HUES6 (cell line): ENCODE measurements around the gene STK11.
A peak's percentile ranks its signal among the peaks of the same experiment; 100 is the strongest.

ENCODE experiments used
- H3K27ac ChIP-seq: 2 replicates; pipeline ENCODE4 v1.7.0; 2013; ENCODE audit warnings: low read depth, mild to moderate bottlenecking, low read length, inconsistent platforms
- H3K27me3 ChIP-seq: 2 replicates; pipeline ENCODE4 v1.6.1; 2013; ENCODE audit warnings: low read length; ENCODE audit not compliant: control insufficient read depth, insufficient read depth
- H3K36me3 ChIP-seq: 2 replicates; pipeline ENCODE4 v1.6.1; 2013; ENCODE audit warnings: low read length; ENCODE audit not compliant: control insufficient read depth, insufficient read depth
- H3K4me1 ChIP-seq: 2 replicates; pipeline ENCODE4 v1.6.1; 2013; ENCODE audit warnings: low read length; ENCODE audit not compliant: control insufficient read depth, insufficient read depth
- H3K4me3 ChIP-seq: 2 replicates; pipeline ENCODE4 v1.5.1; 2013; ENCODE audit warnings: low read depth, low read length
- H3K9ac ChIP-seq: one replicate; pipeline ENCODE4 v1.6.1; 2013; ENCODE audit warnings: mild to moderate bottlenecking, low read length
- H3K9me3 ChIP-seq: 2 replicates; pipeline ENCODE4 v1.6.1; 2013; ENCODE audit warnings: low read depth, low read length; ENCODE audit not compliant: control insufficient read depth, insufficient read depth

The STK11 gene

DNA sequence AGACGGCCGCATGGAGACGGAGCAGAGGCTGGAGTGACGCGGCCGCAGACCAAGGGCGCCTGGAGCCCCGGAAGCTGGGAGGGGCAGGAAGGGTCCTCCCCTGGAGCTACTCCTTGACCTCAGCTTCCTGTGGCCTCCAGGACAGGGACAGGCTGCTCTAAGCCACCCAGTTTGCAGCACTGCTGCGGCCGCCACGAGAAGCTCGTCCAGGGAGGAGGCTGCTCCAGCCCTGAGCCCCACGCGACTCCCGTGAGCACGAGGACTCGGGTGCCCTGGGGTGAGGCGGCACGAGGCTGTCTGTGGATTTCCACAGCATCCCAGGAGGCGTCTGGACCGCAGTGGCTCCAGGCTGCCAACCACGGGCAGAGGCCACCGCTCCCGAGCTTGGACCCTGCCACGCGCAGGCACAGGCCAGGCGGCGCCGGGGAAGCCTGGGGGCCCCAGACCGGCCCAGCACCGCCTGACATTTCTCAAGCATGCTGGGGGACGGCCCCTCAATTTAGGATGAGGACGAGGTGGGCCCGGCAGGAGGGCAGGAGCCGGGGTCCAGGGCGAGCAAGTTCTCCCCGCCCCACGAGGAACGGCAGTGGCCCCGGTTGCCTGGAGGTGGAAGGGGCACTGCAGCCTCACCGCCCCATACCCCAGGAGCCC is 42.2 kb upstream of the STK11 start:
- Histone ChIP-seq H3K4me1 (peaks cover 18% of the 10 kb centered on the region; the same call in 1 of the 2 replicates), H3K36me3 (no peaks in the 10 kb centered on the region), H3K9ac (no peak overlapping the region), H3K27me3 (no peaks in the 10 kb centered on the region), H3K4me3 (no peak overlapping the region), H3K9me3 (no peaks in the 10 kb centered on the region), H3K27ac (no peak overlapping the region)

DNA sequence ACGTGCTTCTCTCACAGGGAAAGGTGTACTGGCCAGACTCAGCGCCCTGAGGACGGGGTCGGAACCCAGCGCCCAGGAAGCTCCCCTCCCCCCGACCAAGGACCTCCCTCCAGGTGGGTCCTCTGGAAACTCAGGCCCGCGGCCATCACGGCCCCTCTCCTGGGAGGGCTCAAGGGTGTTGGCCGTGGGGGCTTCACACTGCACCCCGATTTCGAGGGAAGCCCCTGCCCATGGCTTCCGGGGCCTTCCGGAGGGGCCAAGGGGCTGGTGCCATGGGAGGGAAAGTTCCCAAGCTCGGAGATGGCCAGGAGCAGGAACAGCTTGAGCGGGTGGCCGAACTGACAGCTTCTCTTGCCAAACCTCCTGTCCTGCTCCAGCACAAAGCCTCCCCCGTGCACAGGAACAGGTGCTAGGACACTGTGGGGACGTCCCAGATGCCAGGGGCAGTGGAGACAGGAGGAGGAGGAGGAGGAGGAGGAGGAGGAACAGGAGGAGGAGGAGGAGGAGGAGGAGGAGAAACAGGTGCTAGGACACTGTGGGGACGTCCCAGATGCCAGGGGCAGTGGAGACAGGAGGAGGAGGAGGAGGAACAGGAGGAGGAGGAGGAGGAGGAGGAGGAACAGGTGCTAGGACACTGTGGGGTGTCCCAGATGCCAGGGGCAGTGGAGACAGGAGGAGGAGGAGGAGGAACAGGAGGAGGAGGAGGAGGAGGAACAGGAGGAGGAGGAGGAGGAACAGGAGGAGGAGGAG is 41.5 kb upstream of the STK11 start:
- no peaks in the 10 kb centered on the region for H3K27me3 ChIP-seq
- H3K9me3 ChIP-seq, result no peaks in the 10 kb centered on the region
- no peak overlapping the region for H3K27ac ChIP-seq
- H3K4me1 ChIP-seq, result peaks cover 25% of the 10 kb centered on the region
- H3K4me3 ChIP-seq, result no peak overlapping the region
- no peak overlapping the region for H3K9ac ChIP-seq
- H3K36me3 ChIP-seq, result no peaks in the 10 kb centered on the region

DNA sequence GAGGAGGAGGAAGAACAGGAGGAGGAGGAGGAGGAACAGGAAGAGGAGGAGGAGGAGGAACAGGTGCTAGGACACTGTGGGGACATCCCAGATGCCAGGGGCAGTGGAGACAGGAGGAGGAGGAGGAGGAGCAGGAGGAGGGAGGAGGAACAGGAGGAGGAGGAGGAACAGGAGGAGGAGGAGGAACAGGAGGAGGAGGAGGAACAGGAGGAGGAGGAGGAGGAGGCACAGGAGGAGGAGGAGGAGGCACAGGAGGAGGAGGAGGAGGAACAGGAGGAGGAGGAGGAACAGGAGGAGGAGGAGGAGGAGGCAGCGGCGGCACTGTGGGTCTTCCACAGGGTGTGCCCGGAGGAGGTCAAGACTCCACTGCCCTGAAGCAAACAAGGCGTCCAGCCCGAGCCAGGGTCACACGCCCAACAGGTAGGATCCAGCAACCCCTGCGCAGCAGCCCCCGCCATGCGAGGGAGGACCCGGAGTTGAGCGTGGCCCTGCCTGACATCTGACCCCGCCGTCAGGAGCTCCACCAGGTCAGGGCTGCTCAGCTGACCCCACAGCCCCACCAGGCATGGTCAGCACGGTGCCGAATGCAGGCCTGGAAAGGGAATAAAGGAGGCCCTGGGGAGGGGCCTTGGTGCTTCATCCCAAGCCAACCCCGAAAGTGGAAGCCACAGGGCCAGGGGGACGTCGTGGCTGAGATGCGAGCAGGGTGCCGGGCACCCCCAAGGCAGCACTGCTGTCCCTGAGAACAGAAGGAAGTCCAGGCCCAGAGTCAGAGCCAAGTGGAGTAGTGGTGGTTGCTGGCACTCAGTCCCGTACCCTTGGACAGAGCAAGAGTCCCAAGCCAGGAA is 40.7 kb upstream of the STK11 start:
- Histone ChIP-seq H3K9ac (no peak overlapping the region), H3K27me3 (no peaks in the 10 kb centered on the region), H3K9me3 (no peaks in the 10 kb centered on the region), H3K27ac (no peak overlapping the region), H3K36me3 (no peaks in the 10 kb centered on the region), H3K4me1 (peaks cover 33% of the 10 kb centered on the region), H3K4me3 (no peak overlapping the region)

DNA sequence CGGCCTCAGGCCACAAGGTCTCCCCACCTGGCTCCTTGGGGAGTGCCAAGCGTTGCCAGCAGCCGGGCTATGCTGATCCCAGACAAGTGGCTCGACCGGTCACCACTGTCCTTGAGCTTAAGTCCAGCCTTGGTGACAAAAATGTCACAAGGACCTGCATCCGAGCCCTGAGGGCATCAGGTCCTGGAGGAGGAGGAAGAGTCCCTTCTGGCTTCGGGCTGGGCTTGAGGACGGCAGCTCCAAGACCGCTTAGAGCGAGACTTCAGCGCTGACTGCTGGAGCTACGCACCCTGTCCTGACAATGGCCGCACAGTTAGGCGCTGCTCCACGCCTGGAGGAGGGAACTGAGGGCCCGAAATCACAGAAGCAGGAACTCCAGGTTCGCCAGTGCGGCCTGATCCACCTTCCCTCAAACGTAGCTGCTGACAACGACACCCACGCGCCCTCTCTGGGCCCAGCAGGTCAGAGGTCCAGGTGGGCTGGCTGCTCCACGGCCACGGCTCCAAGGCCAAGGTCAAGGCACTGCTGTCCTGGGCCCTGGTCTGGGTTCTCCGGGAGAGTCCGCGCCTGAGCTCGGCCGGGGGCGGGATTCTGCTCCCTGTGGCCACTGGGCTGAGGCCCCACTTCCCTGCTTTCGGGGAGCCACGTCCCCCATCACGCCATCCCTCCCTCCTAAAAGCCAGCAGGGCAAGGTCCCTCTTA is 38.6 kb upstream of the STK11 start:
- H3K36me3 ChIP-seq, result no peaks in the 10 kb centered on the region
- no peaks in the 10 kb centered on the region for H3K9me3 ChIP-seq
- H3K4me1 ChIP-seq, result peaks cover 52% of the 10 kb centered on the region
- H3K4me3 ChIP-seq, result no peak overlapping the region
- H3K27me3 ChIP-seq, result no peaks in the 10 kb centered on the region
- H3K9ac ChIP-seq, result peak overlapping the region; percentile 5
- H3K27ac ChIP-seq, result peak overlapping the region; percentile 18; the same call in 1 of the 2 replicates

DNA sequence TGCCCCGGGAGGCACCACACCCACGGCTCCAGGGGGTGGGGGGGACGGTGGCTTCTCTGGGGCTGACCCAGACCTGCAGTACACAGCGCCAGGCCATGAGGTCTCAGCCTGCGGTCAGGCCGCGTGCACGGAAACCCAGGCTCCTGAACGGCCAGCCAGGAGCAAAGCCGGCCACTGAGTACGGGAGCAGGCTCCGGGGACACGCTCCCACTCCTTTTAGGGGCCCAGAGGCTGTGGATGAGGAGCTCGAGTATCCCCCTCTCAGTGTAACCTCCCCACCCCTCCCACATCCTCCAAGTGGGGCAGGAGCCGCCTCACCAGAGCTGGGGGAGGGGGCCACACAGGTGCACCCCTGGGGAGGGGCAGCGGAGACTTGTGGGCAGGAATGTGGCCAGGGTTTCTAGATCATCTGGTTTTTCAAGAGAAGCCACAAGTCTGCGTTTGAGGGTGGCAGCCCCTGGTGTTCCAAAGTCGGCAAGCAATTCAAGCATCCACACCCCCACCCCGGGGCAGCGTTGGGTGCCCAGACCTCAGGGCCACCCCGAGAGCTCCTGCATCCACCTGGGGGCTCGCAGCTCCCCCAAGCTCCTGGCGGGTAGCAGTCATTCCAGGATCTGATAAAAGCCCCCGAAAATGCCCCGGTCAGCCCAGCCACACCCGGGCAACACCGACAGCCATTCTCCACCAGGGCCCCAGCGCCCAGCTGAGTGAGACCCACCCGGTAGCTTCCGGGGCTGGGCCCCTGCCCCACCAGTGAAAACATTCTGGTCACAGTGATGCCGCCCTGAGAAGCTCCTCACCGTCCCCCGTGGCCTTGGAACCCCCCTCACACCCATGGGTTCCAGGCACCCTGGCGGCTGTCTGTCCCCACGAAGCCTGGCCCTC is 37.6 kb upstream of the STK11 start:
- H3K9me3 ChIP-seq, result no peaks in the 10 kb centered on the region
- no peaks in the 10 kb centered on the region for H3K36me3 ChIP-seq
- H3K4me1 ChIP-seq, result peaks cover 59% of the 10 kb centered on the region
- H3K9ac ChIP-seq, result no peak overlapping the region
- no peak overlapping the region for H3K27ac ChIP-seq
- H3K27me3 ChIP-seq, result no peaks in the 10 kb centered on the region
- no peak overlapping the region for H3K4me3 ChIP-seq

DNA sequence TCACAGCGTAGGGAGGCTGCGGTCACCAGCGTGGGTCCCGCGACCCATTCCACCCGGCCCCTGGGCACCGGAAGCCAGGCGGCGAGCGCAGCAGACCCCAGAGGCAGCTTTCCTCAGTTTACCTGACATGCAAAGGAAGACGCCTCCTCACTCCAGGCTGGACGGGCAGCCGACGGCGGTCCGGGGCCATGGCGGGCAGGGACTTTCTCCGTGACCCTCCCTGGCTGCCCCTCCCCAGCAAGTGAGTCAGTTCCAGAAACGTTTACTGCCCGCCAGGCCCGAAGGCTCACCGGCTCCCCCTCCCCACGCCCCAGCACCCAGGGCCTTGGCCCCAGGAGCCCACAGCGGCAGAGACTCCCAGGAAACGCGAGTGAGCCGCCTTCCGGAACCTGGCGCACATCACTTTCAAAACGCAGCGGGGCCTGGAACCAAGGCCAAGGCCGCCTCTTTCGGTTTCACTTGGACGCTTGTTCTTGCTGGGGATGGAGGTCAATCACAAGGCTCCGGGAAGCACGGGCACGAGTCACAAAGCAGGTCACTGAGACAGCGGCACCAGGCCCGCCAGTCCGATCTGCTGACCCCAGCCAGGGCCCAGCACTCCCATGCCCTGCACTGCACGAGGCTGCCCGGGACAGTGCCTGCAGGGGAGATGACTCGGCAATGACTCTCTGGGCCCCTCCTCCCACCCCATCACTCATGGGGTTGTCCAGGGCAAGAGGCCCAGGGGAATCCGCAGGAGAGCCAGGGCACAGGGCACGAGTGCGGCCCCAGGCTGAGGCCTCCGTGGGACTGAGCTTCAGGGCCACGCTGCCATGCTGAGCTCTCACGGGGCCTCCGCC is 36.8 kb upstream of the STK11 start:
- Histone ChIP-seq H3K9me3 (no peaks in the 10 kb centered on the region), H3K9ac (peak overlapping the region; percentile 23), H3K27me3 (no peaks in the 10 kb centered on the region), H3K27ac (peak overlapping the region; percentile 61; the same call in 1 of the 2 replicates), H3K36me3 (no peaks in the 10 kb centered on the region), H3K4me3 (no peak overlapping the region), H3K4me1 (peaks cover 59% of the 10 kb centered on the region)

DNA sequence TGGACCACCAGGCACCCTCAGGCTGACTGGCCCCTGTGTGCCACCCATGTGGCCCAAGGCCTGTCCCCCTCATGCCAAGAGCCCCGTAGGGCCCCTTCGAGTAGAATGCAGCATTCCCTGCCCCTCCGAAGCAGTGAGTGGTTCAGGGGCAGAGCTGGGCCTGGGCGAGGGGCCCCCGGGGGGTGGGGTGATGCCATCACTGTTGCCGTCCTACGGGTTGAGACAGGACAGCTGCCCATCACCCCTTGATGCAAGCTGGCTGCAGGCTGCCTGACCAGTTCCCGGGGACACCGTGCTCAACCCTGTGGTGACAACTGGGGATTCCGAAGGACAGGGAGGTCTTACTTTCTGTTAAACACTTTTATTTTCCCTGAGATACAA is 36.2 kb upstream of the STK11 start:
- H3K27ac ChIP-seq, result peak overlapping the region; percentile 61; the same call in 1 of the 2 replicates
- no peak overlapping the region for H3K4me3 ChIP-seq
- no peak overlapping the region for H3K9ac ChIP-seq
- no peaks in the 10 kb centered on the region for H3K9me3 ChIP-seq
- peaks cover 59% of the 10 kb centered on the region for H3K4me1 ChIP-seq
- H3K27me3 ChIP-seq, result no peaks in the 10 kb centered on the region
- no peaks in the 10 kb centered on the region for H3K36me3 ChIP-seq

DNA sequence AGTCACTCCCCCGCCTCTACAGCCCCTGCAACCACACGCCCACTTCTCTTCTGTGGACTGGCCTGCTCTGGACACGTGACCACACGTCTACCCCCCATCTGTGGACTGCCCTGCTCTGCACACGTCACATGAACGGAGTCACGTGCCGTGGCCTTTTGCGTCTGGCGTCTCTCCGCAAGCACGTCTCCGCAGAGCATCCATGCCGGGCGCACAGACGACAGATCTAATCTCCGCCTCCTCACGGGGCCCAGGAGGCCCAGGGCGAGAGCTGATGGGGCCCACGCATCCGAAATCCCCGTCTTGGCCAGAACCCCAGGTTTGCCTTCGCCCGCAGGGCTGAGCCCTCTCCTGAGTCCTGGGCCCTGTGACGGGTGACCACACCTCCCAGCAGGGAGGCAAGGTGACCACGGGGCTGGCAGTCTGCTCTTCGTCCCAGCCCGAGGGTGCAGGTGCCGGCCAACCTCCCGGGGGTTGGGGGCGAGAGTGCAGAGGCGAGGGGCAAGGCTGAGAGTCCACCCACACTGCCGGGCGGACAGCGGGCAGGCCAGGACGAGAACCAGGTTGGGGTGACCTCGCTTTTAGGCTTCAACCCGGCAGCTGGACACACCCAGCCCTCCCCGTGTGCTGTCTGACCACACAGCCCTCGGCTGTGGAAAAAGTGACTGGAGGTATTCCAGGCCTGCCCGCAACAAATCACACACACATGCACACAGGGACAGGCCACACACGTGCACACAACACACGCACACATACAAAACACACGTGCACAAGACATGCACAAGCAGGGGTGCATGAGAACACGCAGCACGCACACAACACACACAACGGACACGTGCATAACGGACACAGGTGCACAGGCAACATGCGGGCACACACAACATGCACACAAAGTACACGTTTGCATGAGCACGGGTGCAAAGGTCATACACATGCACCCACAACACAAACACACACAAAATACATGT is 35.4 kb upstream of the STK11 start:
- H3K36me3 ChIP-seq, result no peaks in the 10 kb centered on the region
- no peaks in the 10 kb centered on the region for H3K27me3 ChIP-seq
- H3K4me3 ChIP-seq, result no peak overlapping the region
- H3K9me3 ChIP-seq, result no peaks in the 10 kb centered on the region
- H3K27ac ChIP-seq, result no peak overlapping the region
- H3K4me1 ChIP-seq, result peaks cover 59% of the 10 kb centered on the region
- H3K9ac ChIP-seq, result no peak overlapping the region
